OCI-LY7 (cell line): ENCODE data around the gene SPDL1.

ENCODE experiments used
- CTCF ChIP-seq: fragments of 200-600 bp; sonication (generic); conservative IDR thresholded peaks from 2 replicates; pipeline ENCODE4 v1.5.1; 2014; ENCODE audit warnings: mild to moderate bottlenecking, antibody characterized with exemption, low read length, moderate library complexity, mixed read lengths
- EZH2phosphoT487 ChIP-seq: fragments of 200-600 bp; sonication (generic); IDR thresholded peaks from 2 replicates; pipeline ENCODE4 v1.6.1; 2018; ENCODE audit warnings: low read depth, borderline replicate concordance, mild to moderate bottlenecking, mixed run types, antibody characterized with exemption, low read length, moderate library complexity, mixed read lengths

GRCh38 chr5:169591636-169592035, 8.1 kb downstream of the SPDL1 start:
- TF ChIP-seq CTCF (no peak), EZH2phosphoT487 (no peak)
